Measurements from ENCODE around the gene MEIS1. TPM values are rescaled to one million over a fixed set of nuclear protein-coding genes. Genes with fewer than 3 reads are reported as not detected.

The MEIS1 gene
- total and polyA plus RNA-seq, 3 donors from 2014 or later = 10.8 to 13.8 (median 13.5) TPM

- intact Hi-C loops (cut with DNase I; ENCODE audit: low total_unique reads) = no loop called here
- no peaks in the 10 kb centered on the region for H3K4me1 ChIP-seq
- H3K36me3 ChIP-seq (ENCODE audit: low read depth, missing control alignments) = no peaks in the 10 kb centered on the region
- H3K27me3 ChIP-seq = no peaks in the 10 kb centered on the region
- no peak for DNase-seq
- H3K27ac ChIP-seq = no peak overlapping the region
- WGBS, 2 donors = 89 to 90% methylated on average over 7 of the region's 7 CpGs
- H3K9me3 ChIP-seq = no peaks in the 10 kb centered on the region
- no peak for TF ChIP-seq POLR2A (IDR thresholded peaks at IDR 0.05)
- TF ChIP-seq, protein P1, sequence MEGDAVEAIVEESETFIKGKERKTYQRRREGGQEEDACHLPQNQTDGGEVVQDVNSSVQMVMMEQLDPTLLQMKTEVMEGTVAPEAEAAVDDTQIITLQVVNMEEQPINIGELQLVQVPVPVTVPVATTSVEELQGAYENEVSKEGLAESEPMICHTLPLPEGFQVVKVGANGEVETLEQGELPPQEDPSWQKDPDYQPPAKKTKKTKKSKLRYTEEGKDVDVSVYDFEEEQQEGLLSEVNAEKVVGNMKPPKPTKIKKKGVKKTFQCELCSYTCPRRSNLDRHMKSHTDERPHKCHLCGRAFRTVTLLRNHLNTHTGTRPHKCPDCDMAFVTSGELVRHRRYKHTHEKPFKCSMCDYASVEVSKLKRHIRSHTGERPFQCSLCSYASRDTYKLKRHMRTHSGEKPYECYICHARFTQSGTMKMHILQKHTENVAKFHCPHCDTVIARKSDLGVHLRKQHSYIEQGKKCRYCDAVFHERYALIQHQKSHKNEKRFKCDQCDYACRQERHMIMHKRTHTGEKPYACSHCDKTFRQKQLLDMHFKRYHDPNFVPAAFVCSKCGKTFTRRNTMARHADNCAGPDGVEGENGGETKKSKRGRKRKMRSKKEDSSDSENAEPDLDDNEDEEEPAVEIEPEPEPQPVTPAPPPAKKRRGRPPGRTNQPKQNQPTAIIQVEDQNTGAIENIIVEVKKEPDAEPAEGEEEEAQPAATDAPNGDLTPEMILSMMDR (IDR thresholded peaks at IDR 0.05) = no peak
- no peak overlapping the region for H3K4me3 ChIP-seq
Measured at GRCh38 chr2:66604976-66605375, 170.1 kb downstream of the MEIS1 start.

GRCh38 chr2:66607152-66607551 is 172.2 kb downstream of the MEIS1 start:
- H3K4me1 ChIP-seq = no peaks in the 10 kb centered on the region
- H3K27me3 ChIP-seq = no peaks in the 10 kb centered on the region
- no peak for DNase-seq
- no peaks in the 10 kb centered on the region for H3K9me3 ChIP-seq
- H3K4me3 ChIP-seq = no peak overlapping the region
- TF ChIP-seq, protein P1 (IDR thresholded peaks at IDR 0.05) = no peak
- no peak for TF ChIP-seq POLR2A (IDR thresholded peaks at IDR 0.05)
- intact Hi-C loops (cut with DNase I; ENCODE audit: low total_unique reads) = no loop called here
- no peaks in the 10 kb centered on the region for H3K36me3 ChIP-seq (ENCODE audit: low read depth, missing control alignments)
- H3K27ac ChIP-seq = no peak overlapping the region
- 52 to 71% methylated on average over 3 to 4 of the region's 4 CpGs for WGBS, 2 donors

All from testis (tissue), 3 donors.